GM19463 (cell line): ENCODE measurements around the gene IQSEC1.

Experiments used
- ATAC-seq: cut with Tn5 transposase; IDR thresholded peaks from one replicate; pipeline ENCODE4 v1.9.1; 2021; ENCODE audit warnings: mild to moderate bottlenecking, moderate library complexity; ENCODE audit not compliant: unreplicated experiment

Gene IQSEC1

GRCh38 chr3:13087320-13087990 lies 14.2 kb upstream of the IQSEC1 start:
- peak; percentile 6 for ATAC-seq

GRCh38 chr3:13086531-13086981 lies 13.3 kb upstream of the IQSEC1 start:
- no peak for ATAC-seq

GRCh38 chr3:13085846-13086179 lies 12.6 kb upstream of the IQSEC1 start:
- ATAC-seq = no peak

- ATAC-seq = no peak
Observed at GRCh38 chr3:13085081-13085845, 12.0 kb upstream of the IQSEC1 start.

DNA sequence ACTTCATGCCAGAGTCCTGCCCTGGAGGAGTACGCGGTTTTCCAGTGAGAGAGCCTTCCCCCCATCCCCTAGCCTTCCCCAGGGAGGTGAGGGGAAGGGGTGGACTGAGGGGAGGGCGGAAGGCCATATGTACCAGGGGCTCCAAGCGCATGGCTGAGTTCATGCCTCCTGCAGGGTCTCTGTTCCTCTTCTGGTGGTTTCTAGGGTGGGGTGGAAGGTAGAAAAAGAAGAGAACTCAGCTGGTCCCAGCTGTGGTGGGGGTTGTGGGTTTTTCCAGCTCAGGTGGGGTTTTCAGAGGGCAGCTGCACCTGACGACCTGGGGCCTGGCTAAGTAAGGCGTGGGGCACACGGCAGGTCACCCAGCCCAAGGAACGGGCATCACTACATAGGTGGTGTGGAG lies 10.7 kb upstream of the IQSEC1 start:
- peak; percentile 51 for ATAC-seq

DNA sequence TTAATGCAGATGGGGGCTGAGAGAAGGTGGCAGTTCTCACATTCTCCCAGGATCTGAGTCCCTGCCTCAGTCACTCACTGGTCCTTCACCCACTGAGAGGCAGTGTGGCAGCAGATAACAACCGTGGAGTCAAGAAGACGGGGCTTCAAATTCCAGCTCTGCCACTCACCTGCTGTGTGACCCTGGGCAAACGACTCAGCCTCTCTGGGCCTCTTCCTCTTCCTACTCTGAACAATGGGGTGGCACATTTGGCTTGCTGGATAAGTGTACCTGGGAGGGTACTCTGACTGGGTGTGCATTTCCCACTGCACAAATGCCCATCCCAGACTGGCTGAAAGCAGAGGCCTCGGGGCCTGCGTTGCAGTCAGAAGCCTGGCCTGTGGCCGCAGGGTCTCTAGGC lies 10.0 kb upstream of the IQSEC1 start:
- no peak for ATAC-seq

DNA sequence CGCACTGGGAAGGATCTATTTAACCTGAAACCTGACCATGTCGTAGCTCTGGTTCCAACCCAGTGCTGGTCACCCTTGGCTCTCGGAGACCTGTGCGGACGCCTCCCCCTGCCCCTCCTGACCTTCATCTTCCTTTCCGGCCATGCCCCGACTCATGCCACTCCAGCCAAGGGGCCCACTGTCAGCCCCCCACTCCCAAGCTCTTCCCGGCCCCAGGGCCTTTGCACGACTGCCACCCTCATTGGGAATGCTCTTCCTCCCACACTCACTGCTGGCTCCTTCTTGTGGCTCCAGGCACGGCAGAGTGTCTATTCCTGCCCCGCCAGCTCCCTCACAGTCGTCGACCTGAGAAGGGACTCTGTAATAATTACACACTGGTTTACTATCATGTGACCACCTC lies 9.4 kb upstream of the IQSEC1 start:
- no peak for ATAC-seq

GRCh38 chr3:13081603-13082360 lies 8.6 kb upstream of the IQSEC1 start:
- ATAC-seq = no peak

- no peak for ATAC-seq
Observed at GRCh38 chr3:13080591-13080990, 7.4 kb upstream of the IQSEC1 start.

GRCh38 chr3:13080026-13080425 lies 6.8 kb upstream of the IQSEC1 start:
- ATAC-seq = no peak

DNA sequence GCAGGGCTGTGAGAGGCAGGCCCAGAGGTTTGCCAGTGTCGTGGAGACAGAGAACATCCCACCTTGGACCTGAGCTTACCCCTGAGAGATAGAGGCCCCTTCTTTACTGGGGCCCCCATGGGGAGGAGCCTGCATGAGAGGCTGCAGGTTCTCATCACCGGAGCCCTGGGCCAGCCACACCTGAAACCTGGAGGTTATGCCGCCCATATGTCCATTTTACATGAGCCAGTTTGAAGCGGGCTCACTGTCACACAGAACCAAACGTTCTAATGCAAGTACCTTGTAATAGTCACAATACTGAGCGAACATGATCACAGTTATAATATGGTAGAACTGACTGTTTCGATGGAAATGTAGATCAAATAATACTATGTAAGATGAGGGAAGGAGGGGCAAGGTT lies 6.3 kb upstream of the IQSEC1 start:
- no peak for ATAC-seq

DNA sequence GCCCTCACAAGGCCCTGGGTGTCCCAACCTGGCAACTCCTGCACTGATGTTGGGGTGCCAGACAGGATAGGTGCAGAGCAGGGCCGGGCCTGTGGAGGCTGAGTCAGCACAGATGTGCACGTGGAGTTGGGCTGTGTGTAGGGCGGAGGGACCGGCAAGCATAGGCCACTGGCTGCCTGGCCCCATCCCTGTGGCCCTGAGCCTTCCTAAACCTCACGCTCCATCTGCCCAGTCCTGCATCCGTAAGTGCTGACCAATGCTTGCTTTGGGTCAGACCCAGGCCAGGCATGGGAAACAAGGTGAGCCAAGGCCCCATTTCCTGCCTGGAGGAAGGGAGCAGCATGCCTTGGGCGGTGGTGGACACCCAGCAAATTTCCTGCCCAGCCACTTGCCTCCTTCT lies 5.8 kb upstream of the IQSEC1 start:
- no peak for ATAC-seq

GRCh38 chr3:13078163-13078905 lies 5.1 kb upstream of the IQSEC1 start:
- no peak for ATAC-seq

GRCh38 chr3:13077431-13078162 lies 4.4 kb upstream of the IQSEC1 start:
- ATAC-seq = no peak

DNA sequence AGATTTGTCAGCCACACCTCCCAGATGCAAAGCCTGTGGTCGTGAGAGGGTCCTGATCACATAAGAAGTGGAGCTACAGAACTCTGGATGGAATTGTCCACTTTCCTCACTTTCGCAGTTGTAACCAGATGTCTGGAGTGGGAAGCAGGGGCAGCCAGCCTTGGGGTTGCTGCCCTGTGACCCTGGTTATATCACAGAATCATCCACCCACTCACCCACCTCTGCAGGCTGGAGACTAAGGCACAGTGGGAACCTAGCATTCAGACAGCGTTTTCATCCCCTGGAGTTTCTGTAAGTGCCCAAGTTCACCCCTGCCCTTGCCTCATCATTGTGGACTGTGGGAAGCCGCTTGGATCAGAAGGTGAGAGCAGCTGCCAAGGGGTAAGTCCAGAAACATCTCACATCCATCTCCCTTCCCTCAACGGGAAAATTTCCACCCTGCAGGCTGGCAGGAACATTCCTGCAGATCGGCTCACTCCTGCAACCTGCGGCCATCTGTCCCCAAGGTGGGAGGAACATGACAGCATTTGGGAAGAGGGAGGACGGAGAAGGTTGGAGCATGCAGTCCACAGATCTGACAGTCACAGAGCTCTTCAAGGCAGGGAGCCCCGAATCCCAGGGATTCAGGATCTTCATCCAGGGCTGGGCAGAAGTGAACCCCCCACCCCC lies 2.9 kb upstream of the IQSEC1 start:
- ATAC-seq = no peak

DNA sequence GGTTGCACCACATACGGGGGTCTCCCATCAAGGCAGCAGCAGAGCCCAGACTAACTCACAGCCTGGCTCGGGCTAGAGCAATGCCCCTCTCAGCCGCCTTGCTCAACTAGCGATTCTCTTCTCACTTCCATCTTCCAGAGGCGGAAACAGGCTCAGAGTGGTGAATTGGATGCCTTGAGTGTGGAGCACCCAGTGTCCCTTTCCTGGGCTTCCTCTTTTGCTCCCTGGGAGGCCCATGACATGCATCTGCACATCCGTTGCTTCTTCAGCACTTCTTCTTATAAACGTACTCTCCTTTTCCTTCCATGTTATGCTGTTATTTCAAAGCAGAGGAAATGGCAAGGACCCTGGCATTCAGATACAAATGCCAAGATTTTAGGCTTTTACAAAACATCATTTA lies 2.1 kb upstream of the IQSEC1 start:
- ATAC-seq = no peak

DNA sequence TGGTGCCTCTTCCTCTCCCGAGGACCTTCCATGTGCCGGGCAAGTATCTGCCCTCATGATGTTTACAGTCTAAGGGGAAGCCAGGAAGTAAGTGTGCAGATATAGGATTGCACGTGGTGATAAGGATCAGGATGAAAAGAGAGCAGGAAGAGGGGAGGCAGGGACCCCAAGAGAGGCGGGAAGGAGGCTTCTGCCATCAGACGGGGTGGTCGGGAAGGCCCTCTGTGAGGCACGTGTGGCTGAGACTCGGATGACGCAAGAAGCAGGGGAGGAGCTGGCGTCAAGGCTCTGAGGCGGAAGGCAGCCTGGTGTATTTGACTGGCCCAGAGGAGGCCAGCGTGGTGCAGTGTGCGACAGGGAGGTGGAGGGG lies 762 bp upstream of the IQSEC1 start:
- no peak for ATAC-seq

GRCh38 chr3:13072600-13073325 lies 466 bp downstream of the IQSEC1 start:
- ATAC-seq = peak; percentile 17

DNA sequence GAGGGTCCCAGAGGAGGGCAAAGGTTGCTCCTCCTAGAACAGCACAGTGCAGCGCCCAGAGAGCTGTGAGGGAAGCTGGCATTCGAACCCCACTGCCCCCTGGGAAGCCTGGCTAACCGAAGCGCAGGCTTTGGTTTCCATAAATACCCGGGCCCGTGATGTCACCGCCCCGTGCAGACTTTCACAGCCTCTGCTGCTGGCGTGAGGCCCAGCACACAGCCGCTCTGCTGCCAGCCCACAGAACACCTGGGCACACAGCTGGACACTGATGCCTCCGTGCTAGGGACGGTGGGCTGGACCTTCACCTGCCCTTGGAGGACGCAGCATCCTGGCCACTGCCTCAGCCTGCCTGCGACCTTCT lies 1.0 kb downstream of the IQSEC1 start:
- peak; percentile 56 for ATAC-seq
